ENCODE measurements around the gene ILKAP.

GRCh38 chr2:238129166-238130010 is 74.1 kb downstream of the ILKAP start:
- TF ChIP-seq, protein P1, sequence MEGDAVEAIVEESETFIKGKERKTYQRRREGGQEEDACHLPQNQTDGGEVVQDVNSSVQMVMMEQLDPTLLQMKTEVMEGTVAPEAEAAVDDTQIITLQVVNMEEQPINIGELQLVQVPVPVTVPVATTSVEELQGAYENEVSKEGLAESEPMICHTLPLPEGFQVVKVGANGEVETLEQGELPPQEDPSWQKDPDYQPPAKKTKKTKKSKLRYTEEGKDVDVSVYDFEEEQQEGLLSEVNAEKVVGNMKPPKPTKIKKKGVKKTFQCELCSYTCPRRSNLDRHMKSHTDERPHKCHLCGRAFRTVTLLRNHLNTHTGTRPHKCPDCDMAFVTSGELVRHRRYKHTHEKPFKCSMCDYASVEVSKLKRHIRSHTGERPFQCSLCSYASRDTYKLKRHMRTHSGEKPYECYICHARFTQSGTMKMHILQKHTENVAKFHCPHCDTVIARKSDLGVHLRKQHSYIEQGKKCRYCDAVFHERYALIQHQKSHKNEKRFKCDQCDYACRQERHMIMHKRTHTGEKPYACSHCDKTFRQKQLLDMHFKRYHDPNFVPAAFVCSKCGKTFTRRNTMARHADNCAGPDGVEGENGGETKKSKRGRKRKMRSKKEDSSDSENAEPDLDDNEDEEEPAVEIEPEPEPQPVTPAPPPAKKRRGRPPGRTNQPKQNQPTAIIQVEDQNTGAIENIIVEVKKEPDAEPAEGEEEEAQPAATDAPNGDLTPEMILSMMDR (IDR thresholded peaks at IDR 0.05), result no peak
- TF ChIP-seq POLR2A (IDR thresholded peaks at IDR 0.05), result no peak
